GM12874 (cell line): ENCODE results near the gene PTPRT.

Source experiments
- CTCF ChIP-seq: IDR thresholded peaks from 2 replicates; pipeline ENCODE4 v1.5.1; 2011; ENCODE audit warnings: low read depth, mild to moderate bottlenecking, control low read depth, low read length, moderate library complexity; ENCODE audit not compliant: insufficient read depth

The PTPRT gene

DNA sequence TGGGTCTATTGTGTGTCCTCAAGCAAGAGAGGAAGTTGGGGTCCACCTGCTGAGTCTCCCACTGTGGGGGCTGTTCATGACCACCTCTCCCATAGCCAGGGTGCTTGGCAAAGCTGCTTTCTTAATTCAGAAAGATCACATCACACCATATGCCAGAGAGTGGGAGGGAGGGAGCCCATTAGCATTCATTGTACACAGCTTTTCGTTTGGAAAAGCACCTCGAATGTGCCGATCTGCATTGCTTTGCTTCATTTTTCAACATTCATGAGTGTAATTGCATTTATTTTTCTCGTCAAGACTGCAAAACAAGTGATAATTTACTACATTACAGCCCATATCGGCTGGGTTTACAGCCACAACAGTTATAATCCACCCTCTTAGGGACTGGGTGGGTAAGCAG, 327.3 kb downstream of the PTPRT start:
- TF ChIP-seq CTCF = no peak

GRCh38 chr20:42857446-42857845, 332.3 kb downstream of the PTPRT start:
- no peak for TF ChIP-seq CTCF

DNA sequence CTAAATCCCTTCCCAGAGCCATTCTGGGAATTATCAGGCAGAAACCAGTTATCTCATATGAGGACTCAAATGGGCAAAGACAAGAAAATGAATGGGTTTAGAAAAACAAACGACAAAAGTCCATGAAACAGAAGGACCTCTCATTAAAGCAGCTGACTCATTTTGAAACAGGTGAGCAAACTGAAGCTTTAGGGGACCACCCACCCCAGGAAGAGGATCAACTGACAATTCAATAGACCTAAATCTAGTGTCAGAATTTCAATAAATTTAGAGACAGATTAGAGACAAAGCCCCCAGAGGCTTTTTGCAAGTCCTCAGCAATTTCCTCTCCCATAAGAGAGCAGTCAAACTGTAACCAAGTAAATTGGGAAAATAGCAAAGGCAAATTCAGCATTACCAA, 333.8 kb downstream of the PTPRT start:
- no peak for TF ChIP-seq CTCF

- no peak for TF ChIP-seq CTCF
These were observed 337.0 kb downstream of the PTPRT start for GRCh38 chr20:42852691-42853090.

GRCh38 chr20:42846784-42847490, 342.8 kb downstream of the PTPRT start:
- TF ChIP-seq CTCF = no peak

- TF ChIP-seq CTCF = no peak
These were observed 345.0 kb downstream of the PTPRT start for GRCh38 chr20:42844751-42845150.

GRCh38 chr20:42837456-42837855, 352.2 kb downstream of the PTPRT start:
- no peak for TF ChIP-seq CTCF
